HG02870 (cell line): ENCODE results near the gene AFG1L.
"Not testable (repeated sequence)": the region's sequence is repeated elsewhere in the genome, so short reads cannot be mapped to it uniquely, and the experiment has no call there.

Source experiments
- ATAC-seq: cut with Tn5 transposase; IDR thresholded peaks from one replicate; pipeline ENCODE4 v1.9.1; 2021; ENCODE audit warnings: mild to moderate bottlenecking, moderate library complexity; ENCODE audit not compliant: unreplicated experiment

AFG1L gene

GRCh38 chr6:108449717-108450116, 154.9 kb downstream of the AFG1L start:
- not testable (repeated sequence) for ATAC-seq

- ATAC-seq, result no peak
Observed at GRCh38 chr6:108451816-108452215, 157.0 kb downstream of the AFG1L start.

GRCh38 chr6:108452711-108453195, 157.9 kb downstream of the AFG1L start:
- ATAC-seq, result no peak

- ATAC-seq, result no peak
Observed at GRCh38 chr6:108453601-108454185, 158.8 kb downstream of the AFG1L start.

- no peak for ATAC-seq
Observed at GRCh38 chr6:108454356-108454755, 159.5 kb downstream of the AFG1L start.

- no peak for ATAC-seq
Observed at GRCh38 chr6:108455688-108456087, 160.8 kb downstream of the AFG1L start.

- no peak for ATAC-seq
Observed at GRCh38 chr6:108463784-108464183, 168.9 kb downstream of the AFG1L start.

GRCh38 chr6:108464418-108465097, 169.7 kb downstream of the AFG1L start:
- no peak for ATAC-seq

GRCh38 chr6:108465098-108465495, 170.2 kb downstream of the AFG1L start:
- ATAC-seq, result no peak

- ATAC-seq, result no peak
Observed at GRCh38 chr6:108468346-108468745, 173.5 kb downstream of the AFG1L start.

- ATAC-seq, result no peak
Observed at GRCh38 chr6:108469316-108469715, 174.5 kb downstream of the AFG1L start.

- no peak for ATAC-seq
Observed at GRCh38 chr6:108473197-108473596, 178.3 kb downstream of the AFG1L start.

- no peak for ATAC-seq
Observed at GRCh38 chr6:108476376-108476775, 181.5 kb downstream of the AFG1L start.

GRCh38 chr6:108476847-108477430, 182.1 kb downstream of the AFG1L start:
- ATAC-seq, result no peak

- ATAC-seq, result no peak
Observed at GRCh38 chr6:108482559-108482958, 187.7 kb downstream of the AFG1L start.

- ATAC-seq, result no peak
Observed at GRCh38 chr6:108484016-108484415, 189.2 kb downstream of the AFG1L start.

- ATAC-seq, result no peak
Observed at GRCh38 chr6:108489699-108490098, 194.8 kb downstream of the AFG1L start.

GRCh38 chr6:108492131-108492766, 197.4 kb downstream of the AFG1L start:
- no peak for ATAC-seq

GRCh38 chr6:108494434-108494833, 199.6 kb downstream of the AFG1L start:
- no peak for ATAC-seq

- no peak for ATAC-seq
Observed at GRCh38 chr6:108497883-108498282, 203.0 kb downstream of the AFG1L start.

GRCh38 chr6:108501559-108501958, 206.7 kb downstream of the AFG1L start:
- ATAC-seq, result no peak

- no peak for ATAC-seq
Observed at GRCh38 chr6:108502832-108503231, 208.0 kb downstream of the AFG1L start.
